ENCODE results near the gene CARD8.

The CARD8 gene

GRCh38 chr19:48170817-48171347 is 84.8 kb downstream of the CARD8 start:
- peak overlapping the region; percentile 98 for H3K4me3 ChIP-seq (replicated peaks; ENCODE audit: insufficient read depth, low read length)
- DNase-seq (ENCODE audit: low read depth in 1 of 2, low spot score in 1 of 2), result no peak

GRCh38 chr19:48169939-48170803 is 85.5 kb downstream of the CARD8 start, which contains the start of the genes LIG1 and ZSWIM9:
Gene LIG1 (minus strand): TSS chr19:48170344. CDS start chr19:48165566, 4,778 bp downstream.
Gene ZSWIM9 (plus strand): TSS chr19:48170680. CDS start chr19:48171803, 1,123 bp downstream.
- DNase-seq (ENCODE audit: low read depth in 1 of 2, low spot score in 1 of 2), result peak; percentile 89 to 91
- peak within 1 kb of the TSS; percentile 97 for H3K27ac ChIP-seq (replicated peaks)

More at GRCh38 chr19:48170817-48171347, 84.8 kb downstream of the CARD8 start:
- TF ChIP-seq CTCF (IDR thresholded peaks at IDR 0.05; ENCODE audit: insufficient read depth, low read length), result no peak
- no peak for TF ChIP-seq POLR2AphosphoS5 (IDR thresholded peaks at IDR 0.05; ENCODE audit: low read depth)
- TF ChIP-seq GABPA (IDR thresholded peaks at IDR 0.05; ENCODE audit: low read depth), result no peak
- no peak for TF ChIP-seq SPI1 (IDR thresholded peaks at IDR 0.05; ENCODE audit: borderline replicate concordance, low read depth)
- TF ChIP-seq REST (IDR thresholded peaks at IDR 0.05; ENCODE audit: insufficient replicate concordance, low read depth), result no peak
- Histone ChIP-seq H3K27ac (replicated peaks) (peak overlapping the region; percentile 97), H3K27me3 (ENCODE audit: insufficient read depth, poor library complexity, severe bottlenecking) (no peaks in the 10 kb centered on the region)

More at GRCh38 chr19:48169939-48170803, 85.5 kb downstream of the CARD8 start, which contains the start of the genes LIG1 and ZSWIM9:
- Histone ChIP-seq H3K27me3 (ENCODE audit: insufficient read depth, poor library complexity, severe bottlenecking) (no peaks in the 10 kb centered on the region), H3K4me3 (replicated peaks; ENCODE audit: insufficient read depth, low read length) (peak within 1 kb of the TSS; percentile 98)
- peak; percentile 36 for TF ChIP-seq REST (IDR thresholded peaks at IDR 0.05; ENCODE audit: insufficient replicate concordance, low read depth)
- TF ChIP-seq CTCF (IDR thresholded peaks at IDR 0.05; ENCODE audit: insufficient read depth, low read length), result no peak
- no peak for TF ChIP-seq SPI1 (IDR thresholded peaks at IDR 0.05; ENCODE audit: borderline replicate concordance, low read depth)
- no peak for TF ChIP-seq GABPA (IDR thresholded peaks at IDR 0.05; ENCODE audit: low read depth)
- peak; percentile 97 for TF ChIP-seq POLR2AphosphoS5 (IDR thresholded peaks at IDR 0.05; ENCODE audit: low read depth)

All from HL-60 (cell line).